ENCODE measurements around the gene TTC13. TPM values are rescaled to one million over a fixed set of nuclear protein-coding genes. Genes with fewer than 3 reads are reported as not detected.

The TTC13 gene
- total and polyA plus RNA-seq, 12 donors = 4.3 to 9.5 (median 7.3) TPM

- Histone ChIP-seq H3K27ac (peak overlapping the region; percentile 72 to 89 (median 78)), H3K36me3 (peaks cover 0 to 31% (median 0%) of the 10 kb centered on the region in 9 donors), H3K4me1 (peaks cover 5 to 52% (median 30%) of the 10 kb centered on the region in 9 donors), H3K27me3 (no peaks in the 10 kb centered on the region), H3K9me3 (no peaks in the 10 kb centered on the region), H3K4me3 (peak overlapping the region; percentile 65 to 98 (median 80))
- ATAC-seq (peak in 2 of 8 donors; percentile 0 to 13), DNase-seq (peak; percentile 34 to 38)
- 2 to 5% methylated on average over 36 to 52 of the region's 52 CpGs for WGBS, 2 donors
- TF ChIP-seq, protein P1, sequence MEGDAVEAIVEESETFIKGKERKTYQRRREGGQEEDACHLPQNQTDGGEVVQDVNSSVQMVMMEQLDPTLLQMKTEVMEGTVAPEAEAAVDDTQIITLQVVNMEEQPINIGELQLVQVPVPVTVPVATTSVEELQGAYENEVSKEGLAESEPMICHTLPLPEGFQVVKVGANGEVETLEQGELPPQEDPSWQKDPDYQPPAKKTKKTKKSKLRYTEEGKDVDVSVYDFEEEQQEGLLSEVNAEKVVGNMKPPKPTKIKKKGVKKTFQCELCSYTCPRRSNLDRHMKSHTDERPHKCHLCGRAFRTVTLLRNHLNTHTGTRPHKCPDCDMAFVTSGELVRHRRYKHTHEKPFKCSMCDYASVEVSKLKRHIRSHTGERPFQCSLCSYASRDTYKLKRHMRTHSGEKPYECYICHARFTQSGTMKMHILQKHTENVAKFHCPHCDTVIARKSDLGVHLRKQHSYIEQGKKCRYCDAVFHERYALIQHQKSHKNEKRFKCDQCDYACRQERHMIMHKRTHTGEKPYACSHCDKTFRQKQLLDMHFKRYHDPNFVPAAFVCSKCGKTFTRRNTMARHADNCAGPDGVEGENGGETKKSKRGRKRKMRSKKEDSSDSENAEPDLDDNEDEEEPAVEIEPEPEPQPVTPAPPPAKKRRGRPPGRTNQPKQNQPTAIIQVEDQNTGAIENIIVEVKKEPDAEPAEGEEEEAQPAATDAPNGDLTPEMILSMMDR (IDR thresholded peaks at IDR 0.05) = no peak
- intact Hi-C loops (cut with DNase I) = loop anchor here in 1 of 10 donors (5.0 kb wide), 1 partner anchor 59 kb away; no protein-coding TSS in a partner anchor
Measured at GRCh38 chr1:230977761-230978490, 735 bp downstream of the TTC13 start.

DNA sequence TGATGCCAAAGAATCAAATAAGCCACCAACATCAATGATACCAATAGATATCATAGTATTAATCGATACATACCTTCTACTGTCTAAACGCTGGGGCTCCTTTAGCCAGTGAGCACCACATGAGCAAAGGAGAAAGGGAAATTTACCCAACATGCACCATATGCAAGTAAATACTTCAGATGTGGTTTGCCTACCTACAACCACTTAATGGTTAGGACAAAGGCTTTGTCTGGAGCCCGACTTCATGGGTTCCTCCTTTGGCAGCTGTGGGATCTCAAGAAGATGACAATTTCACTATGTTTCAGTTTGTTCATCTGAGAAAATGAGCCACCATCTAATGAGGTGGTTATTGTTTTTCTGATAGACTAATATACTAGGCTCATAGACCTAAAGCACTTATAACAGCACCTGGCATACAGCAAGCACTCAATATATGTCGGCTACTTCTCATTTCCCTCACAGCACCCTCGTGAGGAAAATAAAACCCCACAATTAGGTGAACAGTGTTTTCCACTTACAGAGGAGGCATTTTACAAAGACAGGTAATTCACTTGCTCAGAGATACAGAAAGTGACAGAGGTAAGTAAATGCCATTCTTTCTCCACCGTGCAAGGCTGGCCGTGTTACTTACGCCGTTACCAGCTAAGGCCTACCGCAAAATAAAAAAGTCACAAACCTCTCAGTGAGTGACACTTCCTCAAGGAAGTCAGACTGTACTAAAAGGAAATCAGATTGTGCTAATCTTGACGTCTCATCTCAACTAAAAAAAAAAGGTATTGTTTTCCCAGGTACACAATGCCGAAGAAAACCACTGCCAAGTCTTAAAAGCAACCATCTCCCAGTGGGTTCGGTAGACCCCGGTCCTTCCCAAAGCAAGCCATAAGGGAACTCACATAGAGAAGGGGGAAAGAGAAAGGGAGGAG is 1.6 kb downstream of the TTC13 start:
- intact Hi-C loops (cut with DNase I) = loop anchor here in 1 of 10 donors (5.0 kb wide), 1 partner anchor 60 kb away; no protein-coding TSS in a partner anchor
- Histone ChIP-seq H3K4me3 (peak overlapping the region in 9 of 10 donors; percentile 65 to 98 (median 76)), H3K4me1 (peaks cover 5 to 60% (median 35%) of the 10 kb centered on the region in 9 donors), H3K36me3 (peaks cover 0 to 24% (median 0%) of the 10 kb centered on the region in 9 donors), H3K27me3 (no peaks in the 10 kb centered on the region), H3K27ac (peak overlapping the region in 9 of 10 donors; percentile 34 to 85 (median 75)), H3K9me3 (no peaks in the 10 kb centered on the region)
- 61 to 70% methylated on average over 14 of the region's 14 CpGs for WGBS, 2 donors
- ATAC-seq (peak in 4 of 8 donors; percentile 18 to 37 (median 30)), DNase-seq (peak in 1 of 2 donors; percentile 19)
- TF ChIP-seq, protein P1 (IDR thresholded peaks at IDR 0.05) = no peak

DNA sequence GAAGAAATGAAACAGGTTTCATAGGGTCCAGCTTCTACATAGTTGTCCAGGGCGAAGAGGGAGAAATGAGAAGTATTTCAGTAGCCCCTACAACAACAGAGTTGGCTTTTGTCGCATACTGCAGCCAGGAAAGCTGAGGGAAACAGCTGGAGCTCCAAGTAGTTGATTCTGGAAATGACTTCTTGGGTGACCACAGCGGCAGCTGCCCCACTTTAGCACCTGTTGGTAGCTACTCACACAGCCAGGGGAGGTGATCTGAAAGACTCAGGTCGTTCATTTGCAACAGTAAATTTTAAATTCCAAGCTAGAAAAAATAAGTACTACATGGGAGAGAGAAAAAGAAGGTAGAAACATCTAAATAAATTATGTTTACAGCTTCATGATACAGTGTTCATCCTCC is 2.3 kb downstream of the TTC13 start:
- Histone ChIP-seq H3K4me3 (no peak overlapping the region), H3K27ac (peak overlapping the region in 6 of 10 donors; percentile 72 to 82 (median 76)), H3K27me3 (no peaks in the 10 kb centered on the region), H3K9me3 (no peaks in the 10 kb centered on the region), H3K36me3 (peaks cover 0 to 18% (median 0%) of the 10 kb centered on the region in 9 donors), H3K4me1 (peaks cover 5 to 66% (median 35%) of the 10 kb centered on the region in 9 donors)
- WGBS, 2 donors = 85 to 90% methylated on average over 4 of the region's 4 CpGs
- TF ChIP-seq, protein P1 (IDR thresholded peaks at IDR 0.05) = no peak
- intact Hi-C loops (cut with DNase I) = loop anchor here in 1 of 10 donors (5.0 kb wide), 1 partner anchor 61 kb away; no protein-coding TSS in a partner anchor
- DNase-seq = no peak
- no peak for ATAC-seq

GRCh38 chr1:230975636-230976035 is 3.0 kb downstream of the TTC13 start:
- peak overlapping the region in 1 of 10 donors; percentile 72 for H3K27ac ChIP-seq
- 91 to 93% methylated on average over 3 of the region's 3 CpGs for WGBS, 2 donors
- H3K4me3 ChIP-seq = no peak overlapping the region
- intact Hi-C loops (cut with DNase I) = loop anchor here in 1 of 10 donors (5.0 kb wide), 1 partner anchor 62 kb away; no protein-coding TSS in a partner anchor
- no peak for DNase-seq
- ATAC-seq = no peak
- H3K9me3 ChIP-seq = no peaks in the 10 kb centered on the region
- TF ChIP-seq, protein P1 (IDR thresholded peaks at IDR 0.05) = no peak
- H3K27me3 ChIP-seq = no peaks in the 10 kb centered on the region
- peaks cover 0 to 13% (median 0%) of the 10 kb centered on the region in 9 donors for H3K36me3 ChIP-seq
- H3K4me1 ChIP-seq = peaks cover 5 to 63% (median 35%) of the 10 kb centered on the region in 9 donors

All from heart right ventricle (tissue), 16 donors.